ENCODE measurements around the gene STAP2. TPM values are rescaled to one million over a fixed set of nuclear protein-coding genes. Genes with fewer than 3 reads are reported as not detected.

STAP2 gene
- total and polyA plus RNA-seq, 9 of the 15 experiments (the other 6 are each of a cell fraction or from before 2014, with no cell fraction given): 1.2 to 9.8 (median 4.5) TPM

- TF ChIP-seq MBD1 (CRISPR knock-in tag; IDR thresholded peaks at IDR 0.05) (no peak), E2F8 (IDR thresholded peaks at IDR 0.05; ENCODE audit: low read depth, partially characterized antibody) (no peak), CTCFL (IDR thresholded peaks at IDR 0.05; ENCODE audit: borderline replicate concordance, insufficient read depth, low read depth, low read length, poor library complexity, severe bottlenecking) (no peak), ZBTB26 (CRISPR knock-in tag; IDR thresholded peaks at IDR 0.05) (no peak), ZNF165 (CRISPR knock-in tag; IDR thresholded peaks at IDR 0.05; ENCODE audit: borderline replicate concordance) (no peak), PHB (CRISPR knock-in tag; IDR thresholded peaks at IDR 0.05) (no peak), RFX5 (IDR thresholded peaks at IDR 0.05; ENCODE audit: low read depth, low read length) (no peak), THAP12 (CRISPR knock-in tag; IDR thresholded peaks at IDR 0.05) (peak; percentile 28; the same call in 1 of the 2 replicates), CREBBP (IDR thresholded peaks at IDR 0.05; ENCODE audit: low read depth, low read length) (no peak), RBM25 (IDR thresholded peaks at IDR 0.05; ENCODE audit: low read depth, low read length, severe bottlenecking) (no peak), KAT2B (IDR thresholded peaks at IDR 0.05; ENCODE audit: low read depth, low read length) (no peak), POLR2A (conservative IDR thresholded peaks at IDR 0.05) (no peak), ZNF639 (CRISPR knock-in tag; conservative IDR thresholded peaks at IDR 0.05 in 1 of 2, IDR thresholded peaks at IDR 0.05 in 1 of 2) (no peak), ILF3 (IDR thresholded peaks at IDR 0.05; ENCODE audit: borderline replicate concordance) (no peak)
Measured at GRCh38 chr19:4369109-4369887, 30.7 kb upstream of the STAP2 start (continued).
